ENCODE data around the gene ZNF100.

- TF ChIP-seq CTCF (IDR thresholded peaks at IDR 0.05; ENCODE audit: low read depth, low read length), result no peak
- no peak for TF ChIP-seq EZH2phosphoT487 (IDR thresholded peaks at IDR 0.05; ENCODE audit: low read depth)
Measured at GRCh38 chr19:21705393-21705792, 62.0 kb downstream of the ZNF100 start.
